Stimulated activated CD4-positive, alpha-beta T cell treated with anti-CD3 and anti-CD28 coated beads, Interleukin-2, amount 100 ng/mL, for 4 hours (primary cell): ENCODE measurements around the gene UNKL.
"Not testable (repeated sequence)": the region's sequence is repeated elsewhere in the genome, so short reads cannot be mapped to it uniquely, and the experiment has no call there.

Experiments
- DNase-seq: peaks from one replicate; pipeline ENCODE4 v3.0.0-alpha.2; 2020; ENCODE audit warnings: low read depth

The UNKL gene

DNA sequence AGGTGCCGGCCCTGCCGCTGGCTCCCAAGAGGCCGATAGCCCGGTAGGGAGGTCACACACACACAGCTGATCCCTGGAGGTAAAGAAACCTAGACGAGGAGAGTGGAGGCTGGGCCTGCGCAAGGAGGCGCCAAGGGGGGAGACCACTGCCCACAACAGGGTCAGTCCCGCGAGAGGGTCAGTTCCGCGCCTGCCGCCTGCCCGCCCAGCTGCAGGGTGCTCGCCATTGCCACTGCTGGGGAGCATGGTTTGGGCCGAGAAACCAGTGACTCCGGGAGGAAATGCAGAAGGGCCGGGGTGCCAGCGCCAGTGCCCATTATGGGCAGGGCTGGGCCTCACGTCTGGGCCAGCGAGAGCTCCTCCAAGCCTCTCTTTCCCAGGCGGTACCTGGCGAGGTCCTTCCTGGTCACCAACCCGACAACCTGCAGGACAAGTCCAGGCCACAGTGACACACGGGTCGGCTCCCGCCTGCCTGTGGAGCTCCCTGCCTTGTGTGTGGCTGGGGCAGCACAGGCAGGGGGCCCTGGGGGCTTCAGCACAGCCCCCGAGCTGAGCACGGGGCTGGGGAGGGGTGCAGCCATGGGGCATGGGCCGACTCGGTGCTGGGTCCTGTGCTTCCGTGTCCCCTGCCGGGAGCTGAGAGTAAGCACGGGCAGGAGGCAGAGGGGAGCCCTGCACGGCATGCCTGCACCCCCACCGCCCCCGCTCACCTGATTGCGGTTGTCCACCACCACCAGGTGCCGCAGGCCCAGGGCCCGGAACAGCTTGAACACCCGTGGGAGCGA is 32.0 kb upstream of the UNKL start:
- no peak for DNase-seq

DNA sequence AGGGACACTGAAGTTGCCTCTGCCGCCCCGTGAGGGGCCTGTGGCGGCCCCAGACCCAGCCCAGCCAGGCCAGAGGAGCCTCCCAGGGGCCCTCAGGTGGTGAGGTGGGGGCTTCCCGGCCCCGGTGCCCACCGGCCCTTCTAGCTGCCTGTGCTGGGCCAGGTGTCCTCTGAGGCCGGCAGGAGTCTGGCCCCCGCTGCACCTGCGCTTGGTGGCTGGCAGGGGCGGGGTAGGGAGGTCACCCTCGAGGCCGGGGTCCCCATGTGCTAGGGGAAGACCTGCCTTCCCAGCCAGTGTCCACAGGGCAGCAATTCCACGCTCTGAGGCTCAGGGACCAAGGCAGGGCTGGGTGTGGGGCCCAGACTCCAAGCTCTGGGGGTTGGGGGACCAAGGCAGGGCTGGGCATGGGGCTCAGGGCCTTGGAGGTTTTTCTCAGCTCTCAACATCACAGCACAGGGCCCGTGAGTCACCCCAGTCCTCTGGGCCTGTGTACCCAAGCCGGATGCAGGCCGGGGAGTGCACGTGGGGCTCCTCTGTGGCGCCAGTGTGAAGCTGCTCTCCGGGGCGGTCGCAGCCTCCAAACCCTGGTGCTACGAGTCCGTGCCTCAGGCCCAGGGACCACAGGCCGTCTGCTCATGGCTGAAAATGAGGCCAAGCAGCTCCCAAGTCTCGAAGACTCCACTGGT is 31.2 kb upstream of the UNKL start:
- no peak for DNase-seq

- no peak for DNase-seq
Measured at GRCh38 chr16:1444730-1445517, 30.4 kb upstream of the UNKL start.

- DNase-seq, result no peak
Measured at GRCh38 chr16:1443980-1444729, 29.7 kb upstream of the UNKL start, which contains the start of gene CCDC154. TSS of gene CCDC154 (minus strand) at chr16:1444556. CDS start at chr16:1444322, 234 bp downstream.

DNA sequence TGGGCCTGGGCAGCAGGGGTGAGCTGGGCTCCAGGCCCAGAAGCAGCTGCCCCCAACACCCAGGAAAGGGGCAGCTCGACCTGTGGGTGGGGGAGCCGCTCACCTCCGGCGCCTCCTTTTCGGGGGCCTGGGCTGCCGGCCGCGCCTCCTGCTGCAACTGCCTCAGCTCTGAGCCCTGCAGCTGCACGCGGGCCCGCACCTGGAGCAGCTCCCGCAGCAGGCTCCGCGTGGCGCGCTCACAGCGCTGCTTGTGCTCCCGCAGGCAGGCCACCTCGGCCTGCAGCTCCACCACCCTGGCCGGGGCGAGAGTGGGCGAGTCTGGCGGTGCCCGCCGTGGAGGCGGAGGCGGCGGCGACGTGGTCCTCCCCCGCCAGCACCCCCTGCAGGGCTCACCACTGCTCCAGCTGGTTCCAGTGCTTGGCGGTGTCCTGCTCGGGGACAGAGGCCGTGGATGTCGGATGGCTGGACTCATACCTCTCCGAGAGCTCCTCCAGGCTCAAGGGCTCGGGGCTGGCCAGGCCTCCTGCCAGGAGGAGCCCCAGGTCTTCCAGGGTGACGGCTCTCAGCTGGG is 29.0 kb upstream of the UNKL start:
- no peak for DNase-seq

DNA sequence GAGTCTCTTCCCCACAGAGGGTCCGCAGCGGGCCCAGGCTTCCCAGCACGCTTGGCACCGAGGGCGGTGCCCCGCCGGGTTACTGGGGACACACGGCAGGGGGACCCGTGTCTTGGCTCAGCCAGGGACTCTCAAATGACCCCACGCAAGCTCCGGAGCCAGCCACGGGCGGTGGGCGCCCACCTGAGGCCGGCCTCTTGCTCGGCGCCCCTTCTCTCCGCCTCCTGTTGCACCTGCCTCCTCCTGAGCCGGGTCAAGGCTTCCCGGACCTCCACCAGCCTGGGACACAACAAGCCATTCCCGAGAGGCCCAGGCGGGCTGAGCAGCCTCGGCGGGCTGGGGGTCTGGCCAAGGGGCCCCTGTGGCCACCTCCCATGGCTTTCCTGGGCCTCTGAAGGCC is 28.2 kb upstream of the UNKL start:
- DNase-seq, result no peak

DNA sequence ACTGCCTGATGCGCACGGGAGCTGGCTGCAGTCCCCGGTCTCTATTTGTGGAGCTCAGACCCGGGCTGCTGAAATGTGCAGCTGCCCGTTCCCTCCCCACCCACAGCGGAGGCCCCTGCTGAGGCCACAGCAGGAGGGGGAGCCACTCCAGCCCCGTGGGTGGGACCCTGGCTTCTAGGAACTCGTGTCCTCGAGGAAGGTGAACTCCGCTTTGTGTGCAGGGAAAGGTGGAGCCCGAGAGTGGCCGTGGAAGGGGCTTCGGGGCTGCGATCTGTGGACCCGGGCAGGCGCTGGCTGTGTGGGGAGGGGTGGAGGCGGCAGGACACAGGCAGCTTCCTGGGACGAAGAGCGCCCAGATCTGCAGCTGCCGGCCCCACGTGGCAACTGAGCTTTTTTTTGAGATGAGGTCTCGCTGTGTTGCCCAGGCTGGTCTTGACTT is 26.9 kb upstream of the UNKL start:
- no peak for DNase-seq

DNA sequence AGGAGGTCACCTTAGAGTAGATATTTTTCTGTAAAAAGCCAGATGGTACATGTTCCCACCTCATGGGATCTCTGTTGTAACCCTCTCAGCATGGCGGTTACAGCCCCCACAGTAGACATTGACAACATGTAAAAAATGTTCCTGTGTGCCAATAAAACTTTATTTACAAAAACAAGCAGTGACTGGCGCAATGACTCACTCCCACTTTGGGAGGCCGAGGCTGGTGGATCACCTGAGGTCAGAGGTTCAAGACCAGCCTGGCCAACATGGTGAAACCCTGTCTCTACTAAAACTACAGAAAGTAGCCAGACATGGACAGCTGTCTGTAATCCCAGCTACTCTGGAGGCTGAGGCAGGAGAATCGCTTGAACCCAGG is 25.2 kb upstream of the UNKL start:
- not testable (repeated sequence) for DNase-seq

GRCh38 chr16:1439058-1439698 is 24.7 kb upstream of the UNKL start:
- no peak for DNase-seq

GRCh38 chr16:1438229-1439057 is 23.9 kb upstream of the UNKL start:
- DNase-seq, result no peak

GRCh38 chr16:1437606-1438005 is 23.1 kb upstream of the UNKL start:
- DNase-seq, result no peak

- no peak for DNase-seq
Measured at GRCh38 chr16:1436731-1437355, 22.3 kb upstream of the UNKL start.

DNA sequence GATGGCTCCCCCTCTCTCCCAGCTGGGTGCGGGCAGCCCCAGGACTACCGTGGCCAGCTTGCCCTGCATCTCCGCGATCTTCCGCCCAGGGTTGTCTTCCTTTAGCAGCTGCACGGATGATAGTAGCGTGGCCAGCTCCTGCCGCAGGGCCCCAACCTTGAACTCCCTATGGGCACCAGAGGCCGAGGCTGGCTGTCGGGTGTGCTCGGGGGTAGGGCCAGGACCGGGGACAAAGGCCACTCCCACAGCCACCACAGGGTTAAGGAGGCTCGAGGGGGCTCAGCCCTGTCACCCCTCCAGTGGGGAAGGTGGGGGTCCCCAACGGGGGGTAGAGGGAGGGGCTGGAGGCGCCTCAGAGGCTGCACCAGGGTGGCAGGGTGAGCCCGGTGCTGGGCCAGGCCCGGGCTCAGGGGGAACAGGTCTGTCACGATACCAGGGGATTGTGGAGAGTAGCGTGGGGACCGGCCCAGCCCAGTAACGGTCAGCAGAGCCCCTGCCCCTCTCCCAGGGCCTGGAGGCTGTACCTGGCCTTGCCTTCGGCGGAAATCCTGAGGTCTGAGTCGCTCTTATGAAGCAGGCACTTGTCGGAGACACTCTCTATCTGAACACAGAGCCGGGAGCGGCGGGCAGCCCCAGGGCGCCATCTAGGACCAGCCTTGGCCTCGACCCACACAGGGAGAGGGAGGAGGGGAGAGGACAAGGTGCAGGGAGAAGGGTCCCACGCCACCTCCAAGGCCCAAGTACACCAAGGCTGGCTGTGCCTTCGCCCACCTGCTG is 21.6 kb upstream of the UNKL start:
- no peak for DNase-seq

GRCh38 chr16:1434644-1435592 is 20.4 kb upstream of the UNKL start:
- no peak for DNase-seq

GRCh38 chr16:1433756-1434155 is 19.3 kb upstream of the UNKL start:
- no peak for DNase-seq

DNA sequence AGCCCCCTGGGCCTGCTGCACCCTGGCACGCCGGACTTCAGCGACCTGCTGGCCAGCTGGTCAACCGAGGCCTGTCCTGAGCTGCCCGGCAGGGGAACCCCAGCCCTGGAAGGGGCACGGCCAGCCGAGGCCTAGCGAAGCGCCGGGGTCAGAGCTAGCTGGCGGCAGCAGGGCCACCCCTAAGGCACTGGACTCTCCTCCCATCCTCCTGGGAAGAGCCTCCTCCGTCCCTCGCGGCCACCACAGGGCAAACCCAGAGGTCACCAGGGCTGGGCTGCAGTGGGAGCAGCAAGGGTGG is 18.7 kb upstream of the UNKL start:
- no peak for DNase-seq

- DNase-seq, result no peak
Measured at GRCh38 chr16:1432388-1433262, 18.1 kb upstream of the UNKL start.
